NCI-H2196 treated with DMSO at 0.1 percent for 48 hours (cell line): Measurements from ENCODE around the gene FANCI.
"Not testable (repeated sequence)": the region's sequence is repeated elsewhere in the genome, so short reads cannot be mapped to it uniquely, and the experiment has no call there.

Experiments used
- DNase-seq: peaks from one replicate; lab custom pipeline; 2025; ENCODE audit not compliant: unreplicated experiment; lab: John Stamatoyannopoulos, UW

The FANCI gene

DNA sequence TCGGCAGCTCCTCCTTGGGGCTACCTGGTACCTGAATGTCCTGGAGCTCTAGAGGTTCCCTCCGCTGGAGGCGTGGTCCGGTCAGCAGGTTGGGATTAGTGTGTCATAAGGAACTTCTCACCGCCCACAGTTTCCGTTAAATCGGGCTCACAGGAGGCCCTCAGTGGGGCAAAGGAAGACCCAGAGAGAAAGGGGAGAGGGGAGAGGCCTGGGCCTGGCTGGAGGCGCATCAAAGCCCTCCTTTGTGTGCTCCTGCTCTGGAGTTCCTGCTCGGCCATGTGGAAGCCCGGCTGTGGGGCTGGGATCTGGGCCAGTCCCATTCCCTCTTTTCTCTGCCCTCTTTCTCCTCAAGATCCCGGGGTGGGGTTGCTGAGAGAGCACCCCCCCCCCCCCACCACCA lies 22.2 kb upstream of the FANCI start, which contains the start of gene RLBP1:
Gene RLBP1, minus strand, starts transcription at position 37 of the 400 bp plus-strand sequence. CDS start 2,604 bp downstream, outside the sequence.
- DNase-seq, result no peak

GRCh38 chr15:89225588-89225987 lies 18.2 kb upstream of the FANCI start:
- DNase-seq, result no peak

- DNase-seq, result no peak
Measured at GRCh38 chr15:89226359-89227221, 17.2 kb upstream of the FANCI start.

GRCh38 chr15:89227425-89227824 lies 16.4 kb upstream of the FANCI start:
- no peak for DNase-seq

- no peak for DNase-seq
Measured at GRCh38 chr15:89230277-89230676, 13.5 kb upstream of the FANCI start.

- DNase-seq, result no peak
Measured at GRCh38 chr15:89231832-89232231, 11.9 kb upstream of the FANCI start.

- not testable (repeated sequence) for DNase-seq
Measured at GRCh38 chr15:89239883-89240810, 3.6 kb upstream of the FANCI start.

DNA sequence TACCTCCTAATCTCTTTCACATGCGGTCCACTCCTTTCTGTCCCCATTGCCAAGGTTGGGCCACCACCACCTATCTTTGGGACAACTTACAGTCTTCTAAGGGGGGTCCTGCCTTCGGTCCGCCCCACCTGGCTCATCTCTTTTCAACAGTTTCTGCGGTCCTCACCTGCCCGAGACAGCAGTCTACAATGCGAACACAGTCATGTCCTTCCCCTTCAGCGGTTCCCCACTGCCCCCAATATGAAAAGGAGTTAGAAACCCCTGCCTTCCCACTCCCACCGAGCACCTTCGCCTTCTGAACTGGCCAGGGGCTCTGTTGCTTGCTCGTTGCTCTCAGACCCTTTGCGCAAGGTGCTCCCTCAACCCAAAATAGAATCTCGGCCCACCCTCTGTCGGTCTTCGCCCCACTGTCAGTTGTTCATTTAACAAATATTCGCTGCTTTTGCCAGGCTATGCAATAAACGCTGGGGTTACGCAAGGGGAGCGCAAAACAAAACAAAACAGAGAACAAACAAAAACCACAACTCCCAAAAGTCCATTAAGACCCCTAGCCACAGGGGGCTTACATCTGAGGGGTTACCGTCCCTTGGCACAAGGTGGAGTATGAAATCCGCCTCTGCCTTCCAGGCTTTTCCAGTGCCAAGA lies 611 bp upstream of the FANCI start:
- no peak for DNase-seq

DNA sequence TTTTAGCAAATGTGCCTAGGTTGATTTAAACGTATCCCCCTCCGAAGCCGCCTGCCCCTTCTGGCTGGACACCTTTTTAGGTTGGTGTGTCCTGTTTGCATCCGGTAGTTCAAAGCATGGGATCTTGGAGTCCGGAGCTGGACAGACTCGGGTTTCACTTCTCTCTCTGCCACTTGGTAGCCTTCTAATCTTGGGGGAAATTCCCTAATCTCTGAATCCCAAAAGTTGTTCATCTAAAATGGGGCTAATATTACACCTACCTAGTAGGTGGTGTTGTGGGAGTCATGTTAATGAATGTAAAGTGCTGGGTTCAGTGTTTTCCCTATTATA lies 760 bp downstream of the FANCI start:
- no peak for DNase-seq

- DNase-seq, result no peak
Measured at GRCh38 chr15:89247446-89247845, 3.7 kb downstream of the FANCI start.

DNA sequence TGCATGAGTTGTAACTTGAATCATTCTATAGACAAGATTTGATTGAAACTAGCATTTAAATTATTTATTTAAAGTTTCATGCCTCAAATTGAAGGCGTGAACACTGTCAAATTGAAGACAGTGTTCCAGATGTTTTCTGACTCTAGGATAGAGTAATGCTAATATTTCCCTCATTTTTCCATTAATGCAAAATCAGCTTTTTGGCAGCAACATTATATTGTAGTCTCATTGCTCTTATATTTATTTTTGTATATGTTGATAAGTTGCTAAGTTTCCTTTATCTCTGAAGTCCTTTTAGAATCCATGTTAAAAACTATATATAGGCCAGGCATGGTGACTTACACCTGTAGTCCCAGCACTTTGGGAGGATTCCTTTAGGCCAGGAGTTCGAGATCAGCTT lies 4.8 kb downstream of the FANCI start:
- DNase-seq, result no peak

- DNase-seq, result not testable (repeated sequence)
Measured at GRCh38 chr15:89250142-89250541, 6.4 kb downstream of the FANCI start.

GRCh38 chr15:89277281-89277680 lies 33.5 kb downstream of the FANCI start:
- not testable (repeated sequence) for DNase-seq

GRCh38 chr15:89278307-89278706 lies 34.5 kb downstream of the FANCI start:
- no peak for DNase-seq

DNA sequence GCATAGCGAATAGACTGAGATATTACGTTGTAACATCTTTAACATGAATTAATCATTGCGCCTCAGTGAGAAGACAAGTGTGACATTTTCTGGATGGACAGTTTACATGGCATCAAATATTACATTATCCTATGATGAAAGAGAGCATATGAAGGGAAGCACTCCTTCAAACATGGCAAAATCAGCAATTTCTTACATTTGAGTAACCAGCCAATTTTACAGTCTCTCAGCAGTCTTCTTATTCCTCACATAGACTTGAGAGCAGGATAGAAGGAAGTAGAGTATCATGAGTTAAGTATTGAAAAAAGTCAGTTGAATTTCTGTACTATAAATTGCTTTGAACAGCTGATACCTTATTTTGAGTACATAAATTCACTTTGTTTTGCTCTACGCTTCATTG lies 38.9 kb downstream of the FANCI start:
- no peak for DNase-seq

DNA sequence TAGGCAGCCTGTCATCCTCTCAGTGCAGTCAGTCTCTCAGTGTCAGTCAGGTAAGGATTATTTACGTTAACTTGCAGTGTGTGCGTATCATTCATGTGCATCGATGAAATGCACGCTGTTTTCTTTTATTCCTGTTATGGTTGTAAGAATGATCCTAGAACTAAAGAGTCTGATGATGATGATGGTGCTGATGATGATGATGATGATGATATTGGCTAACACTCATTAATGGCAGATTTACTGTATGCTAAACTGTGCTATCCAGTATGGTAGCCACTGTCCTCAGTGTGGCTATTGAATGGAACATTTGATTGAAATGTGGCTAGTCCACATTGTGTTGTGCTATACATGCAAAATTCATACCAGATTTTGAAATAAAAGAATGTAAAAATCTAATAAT lies 39.4 kb downstream of the FANCI start:
- no peak for DNase-seq

DNA sequence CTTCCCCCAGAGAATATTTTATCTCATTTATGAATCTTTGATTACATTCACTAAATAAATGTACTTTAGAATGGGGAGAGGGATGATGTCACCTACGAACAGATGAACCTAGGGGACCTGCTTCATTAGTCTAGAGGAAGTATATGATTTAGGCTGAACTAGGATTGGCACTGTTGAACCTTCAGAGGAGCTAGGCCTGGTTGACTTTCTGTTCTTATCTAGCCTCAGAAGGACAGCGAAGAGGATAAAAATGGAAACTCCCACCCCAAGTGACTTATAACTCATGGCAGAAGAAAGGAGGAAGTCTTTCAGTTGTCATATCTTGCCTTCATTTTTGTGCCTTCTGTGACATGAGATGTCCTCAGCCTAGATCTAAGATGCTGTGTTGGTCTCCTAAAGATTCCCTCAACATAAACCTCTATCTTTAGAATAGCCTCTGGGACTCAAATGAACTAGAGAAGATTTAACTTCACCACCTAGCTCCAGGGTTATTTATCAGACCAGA lies 48.2 kb downstream of the FANCI start:
- DNase-seq, result no peak

DNA sequence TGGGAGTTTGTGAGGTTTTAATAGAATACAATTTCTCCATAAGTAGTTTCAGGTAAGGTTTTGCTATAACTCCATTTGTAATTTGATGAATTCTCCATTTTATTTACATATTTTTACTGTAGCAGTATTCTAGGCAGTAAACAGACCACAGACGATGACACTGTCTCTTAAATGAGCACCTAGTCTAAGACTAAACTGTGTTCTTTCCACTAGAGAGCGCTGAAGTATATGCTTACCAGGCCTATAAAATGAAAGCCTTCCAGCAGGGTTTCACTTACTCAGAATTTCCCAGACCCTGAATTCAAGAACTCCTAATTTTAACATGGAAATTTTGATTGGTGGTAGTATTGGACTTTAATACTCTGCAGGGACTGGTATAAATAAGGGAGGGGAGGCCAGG lies 49.2 kb downstream of the FANCI start:
- DNase-seq, result no peak

DNA sequence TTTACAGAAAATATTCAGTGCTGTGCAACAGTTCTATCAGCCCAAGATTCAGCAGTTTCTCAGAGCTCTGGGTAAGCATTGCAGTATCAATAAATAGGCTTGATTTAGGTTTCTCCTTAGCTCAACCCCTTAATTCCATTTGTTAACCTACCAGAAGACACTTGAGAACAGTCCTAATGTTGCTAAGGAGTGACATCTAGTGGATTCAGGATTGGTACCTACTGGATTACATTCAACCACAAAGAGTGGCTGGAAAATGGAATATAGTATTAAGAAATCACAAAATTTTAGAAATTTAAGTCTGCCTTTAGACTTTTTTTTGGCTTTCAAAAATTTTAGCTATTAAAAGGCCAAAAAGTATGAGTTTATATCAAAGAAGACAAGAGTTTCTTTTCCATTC lies 56.1 kb downstream of the FANCI start:
- DNase-seq, result no peak

- no peak for DNase-seq
Measured at GRCh38 chr15:89301304-89302089, 57.7 kb downstream of the FANCI start.
